ENCODE results near the gene FAM3D.
"Not testable (repeated sequence)": the region's sequence is repeated elsewhere in the genome, so short reads cannot be mapped to it uniquely, and the experiment has no call there.

The FAM3D gene

DNA sequence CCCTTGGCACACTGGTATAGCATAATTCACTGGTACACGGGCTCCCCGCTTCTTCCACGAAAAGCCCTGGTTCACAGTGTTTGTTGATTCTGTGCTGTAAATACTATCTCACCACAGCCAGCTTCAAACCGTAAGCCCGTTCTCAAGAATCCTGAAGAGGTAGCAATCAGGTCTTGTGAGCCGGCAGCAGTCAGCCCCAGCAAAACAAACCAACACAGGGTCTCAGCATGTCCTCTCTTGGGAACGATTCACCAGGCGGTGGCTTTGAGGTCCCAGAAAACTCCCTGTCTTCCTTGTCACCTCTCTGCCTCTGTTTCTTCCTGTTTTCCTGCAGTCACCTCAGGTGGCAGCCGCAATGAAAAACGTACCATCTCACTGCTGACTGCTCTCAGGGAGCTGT, 19.1 kb upstream of the FAM3D start:
- in situ Hi-C loops (cut with HindIII; ENCODE audit: low sequenced_read_pairs): no loop called here

DNA sequence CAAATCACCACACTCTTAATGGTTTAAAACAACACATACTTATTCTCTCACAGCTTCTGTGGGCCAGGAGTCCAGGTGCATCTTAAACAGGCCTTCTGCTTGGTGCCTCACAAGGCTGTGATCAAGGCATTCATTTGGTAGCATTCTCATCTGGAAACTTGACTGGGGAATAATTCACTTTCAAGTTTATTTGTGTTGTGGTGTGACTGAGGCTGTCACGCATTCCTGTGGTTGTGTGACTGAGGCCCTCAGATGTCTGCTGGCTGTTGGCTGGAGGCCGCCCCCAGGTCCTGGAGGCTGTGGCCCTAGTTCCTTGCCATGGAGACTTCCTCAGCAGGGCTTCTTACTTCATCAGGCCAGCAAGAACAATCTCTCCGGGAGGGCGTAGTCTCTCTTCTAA, 16.9 kb upstream of the FAM3D start:
- in situ Hi-C loops (cut with HindIII; ENCODE audit: low sequenced_read_pairs): no loop called here

DNA sequence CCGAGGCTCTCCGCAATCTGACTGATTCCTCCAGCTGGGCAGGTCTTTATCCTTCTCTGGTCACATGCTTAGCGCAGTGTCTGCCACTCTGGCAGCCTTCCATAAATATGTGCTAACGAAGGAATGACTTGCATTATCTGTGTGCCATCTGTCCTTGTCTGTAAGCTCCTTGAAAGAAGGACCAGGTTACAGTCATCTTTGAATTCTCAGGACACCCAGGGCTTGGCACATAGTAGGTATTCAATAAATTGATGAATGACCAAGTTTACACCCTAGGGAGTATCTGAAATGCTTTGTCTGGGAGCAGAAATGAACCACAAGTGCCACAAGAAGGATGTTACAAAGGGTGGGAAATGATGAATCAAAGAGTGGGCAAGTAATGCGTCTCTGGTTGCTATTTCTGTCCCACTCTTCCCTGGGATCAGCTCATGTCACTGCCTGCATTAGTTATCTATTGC, 16.5 kb upstream of the FAM3D start:
- in situ Hi-C loops (cut with HindIII; ENCODE audit: low sequenced_read_pairs): no loop called here

DNA sequence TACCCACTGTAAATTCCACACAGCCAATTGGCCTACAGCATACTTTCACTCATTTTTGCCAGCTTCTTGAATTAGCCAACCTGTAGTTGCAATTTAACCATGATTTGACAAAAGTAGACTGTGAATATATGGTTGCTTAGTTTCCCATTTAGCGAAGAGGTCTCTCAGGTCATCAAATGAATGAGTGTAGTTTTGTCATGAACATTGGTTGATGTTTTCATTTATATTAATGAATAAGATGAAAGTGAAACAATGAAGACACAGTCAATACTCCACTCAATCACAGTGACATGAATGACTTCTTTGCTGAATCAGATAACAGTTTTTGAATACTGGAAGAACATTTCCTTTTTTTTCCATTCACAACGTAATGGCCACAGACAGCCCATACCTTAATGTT, 15.3 kb upstream of the FAM3D start:
- in situ Hi-C loops (cut with HindIII; ENCODE audit: low sequenced_read_pairs): no loop called here

DNA sequence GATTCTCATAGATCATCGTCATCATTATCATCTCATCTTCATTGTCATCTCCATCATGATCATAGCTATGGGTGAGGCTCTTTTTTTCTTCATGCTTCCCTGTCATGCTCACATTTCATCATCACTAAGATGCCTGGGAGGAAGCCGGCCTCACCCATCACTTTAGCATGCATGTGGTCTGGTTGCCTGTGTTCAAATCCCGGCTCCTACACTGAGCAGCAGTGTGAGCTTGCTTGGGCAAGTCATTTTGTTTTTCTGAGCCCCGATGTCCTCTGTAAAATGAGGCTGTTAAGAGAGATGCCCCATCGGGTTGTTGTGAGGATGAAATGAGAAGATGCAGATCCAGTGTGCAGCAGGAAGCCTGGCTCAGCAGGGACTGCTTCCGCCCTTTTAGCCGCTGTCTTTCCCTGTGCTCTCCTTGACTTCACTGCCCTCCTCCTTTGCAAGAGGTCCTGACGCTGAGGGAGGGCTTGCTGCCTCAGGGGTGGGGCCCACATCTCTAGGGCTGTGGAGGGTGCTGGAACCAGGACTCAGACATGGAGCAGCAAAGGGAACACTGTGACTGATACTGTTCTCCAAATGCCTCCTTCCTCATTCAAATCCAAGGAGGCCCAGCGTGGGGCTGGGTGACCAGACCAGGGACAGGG, 14.4 kb upstream of the FAM3D start:
- in situ Hi-C loops (cut with HindIII; ENCODE audit: low sequenced_read_pairs): no loop called here

DNA sequence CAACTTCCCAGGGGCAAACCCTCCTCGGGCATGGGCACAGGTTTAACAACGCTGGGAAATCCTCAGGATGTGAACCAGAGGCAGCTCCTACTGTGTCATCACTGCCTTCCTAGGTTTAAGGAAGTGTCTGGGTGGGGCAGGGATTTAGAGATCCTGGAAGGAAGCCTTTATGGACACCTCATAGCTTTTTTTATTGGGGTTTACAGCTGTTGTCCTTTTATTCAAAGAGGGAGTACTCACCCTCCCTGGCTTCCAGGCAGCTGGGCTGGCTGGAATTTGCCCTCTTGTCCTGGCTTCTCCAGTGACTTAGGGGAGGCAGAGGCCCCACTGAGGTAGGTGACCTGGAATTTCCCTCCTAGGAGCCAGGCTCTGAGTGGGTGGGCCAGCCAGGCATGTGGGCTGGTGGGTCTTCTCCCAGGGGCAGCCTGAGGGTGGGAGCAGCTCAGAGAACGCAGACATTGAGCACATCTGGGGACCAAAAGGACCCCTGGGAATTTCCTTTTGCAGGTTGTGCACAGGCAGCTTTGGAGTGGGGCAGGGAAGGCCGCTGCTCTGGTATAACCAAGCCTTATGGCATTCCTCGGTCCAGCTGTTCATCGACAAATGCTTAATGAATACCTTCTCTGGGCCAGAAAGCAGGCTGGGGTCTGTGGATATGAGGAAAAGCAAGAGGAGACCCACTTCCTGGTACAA, 13.5 kb upstream of the FAM3D start:
- in situ Hi-C loops (cut with HindIII; ENCODE audit: low sequenced_read_pairs): no loop called here

DNA sequence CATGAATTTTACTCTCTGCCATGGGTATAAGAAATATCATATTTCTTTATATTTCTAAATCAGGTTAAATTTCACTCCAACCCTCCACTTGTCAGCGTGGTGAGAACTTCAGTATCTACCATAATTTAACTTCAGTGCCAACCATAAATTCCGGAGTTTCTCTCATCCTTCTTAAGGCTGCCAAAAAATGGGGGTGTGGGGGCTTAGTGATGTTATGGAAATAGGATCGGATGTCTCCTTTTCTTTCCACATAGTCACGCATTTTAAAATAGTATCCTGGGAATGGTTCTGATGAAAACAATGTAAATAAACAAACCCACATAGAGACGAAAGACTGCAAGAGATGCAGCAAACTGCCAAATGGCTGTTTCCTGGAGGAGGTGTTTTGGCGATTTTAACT, 12.9 kb upstream of the FAM3D start:
- in situ Hi-C loops (cut with HindIII; ENCODE audit: low sequenced_read_pairs): no loop called here

DNA sequence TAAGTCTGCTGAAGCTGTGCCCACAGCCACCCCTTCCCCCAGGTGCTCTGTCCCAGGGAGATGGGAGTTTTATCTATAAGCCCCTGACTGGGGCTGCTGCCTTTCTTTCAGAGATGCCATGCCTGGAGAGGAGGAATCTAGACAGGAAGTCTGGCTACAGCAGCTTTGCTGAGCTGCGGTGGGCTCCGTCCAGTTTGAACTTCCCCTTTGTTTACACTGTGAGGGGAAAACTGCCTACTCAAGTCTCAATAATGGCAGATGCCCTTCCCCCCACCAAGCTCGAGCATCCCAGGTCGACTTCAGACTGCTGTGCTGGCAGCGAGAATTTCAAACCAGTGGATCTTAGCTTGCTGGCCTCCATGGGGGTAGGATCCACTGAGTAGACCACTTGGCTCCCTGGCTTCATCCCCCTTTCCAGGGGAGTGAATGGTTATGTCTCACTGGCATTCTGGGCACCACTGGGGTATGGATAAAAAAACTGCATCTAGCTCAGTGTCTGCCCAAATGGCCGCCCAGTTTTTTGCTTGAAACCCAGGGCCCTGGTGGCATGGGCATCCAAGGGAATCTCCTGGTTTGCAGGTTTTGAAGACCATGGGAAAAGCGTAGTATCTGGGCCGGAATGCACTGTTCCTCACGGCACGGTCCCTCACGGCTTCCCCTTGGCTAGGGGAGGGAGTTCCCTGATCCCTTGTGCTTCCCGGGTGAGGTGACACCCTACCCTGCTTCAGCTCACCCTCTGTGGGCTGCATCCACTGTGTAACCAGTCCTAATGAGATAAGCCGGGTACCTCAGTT, 11.8 kb upstream of the FAM3D start:
- in situ Hi-C loops (cut with HindIII; ENCODE audit: low sequenced_read_pairs): not testable (repeated sequence)

DNA sequence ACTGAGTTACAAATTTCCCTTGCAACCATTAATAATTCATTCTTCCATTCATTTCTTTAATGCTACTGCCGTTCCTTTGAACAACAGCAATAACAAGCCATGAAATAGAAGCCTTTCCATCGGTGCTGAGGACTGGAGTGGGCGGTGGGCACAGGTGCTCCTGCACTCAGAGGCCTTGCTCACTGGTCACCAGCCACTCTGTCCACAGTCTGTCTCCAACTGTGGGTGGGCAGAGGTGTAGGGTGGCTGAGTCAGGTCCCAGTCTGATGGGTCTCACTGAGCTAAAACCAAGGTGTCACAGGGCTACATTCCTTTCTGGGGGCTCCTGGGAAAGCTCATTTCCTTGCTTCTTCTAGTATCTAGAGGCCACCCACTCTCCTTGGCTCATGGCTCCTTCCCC, 6.3 kb upstream of the FAM3D start:
- in situ Hi-C loops (cut with HindIII; ENCODE audit: low sequenced_read_pairs): no loop called here

DNA sequence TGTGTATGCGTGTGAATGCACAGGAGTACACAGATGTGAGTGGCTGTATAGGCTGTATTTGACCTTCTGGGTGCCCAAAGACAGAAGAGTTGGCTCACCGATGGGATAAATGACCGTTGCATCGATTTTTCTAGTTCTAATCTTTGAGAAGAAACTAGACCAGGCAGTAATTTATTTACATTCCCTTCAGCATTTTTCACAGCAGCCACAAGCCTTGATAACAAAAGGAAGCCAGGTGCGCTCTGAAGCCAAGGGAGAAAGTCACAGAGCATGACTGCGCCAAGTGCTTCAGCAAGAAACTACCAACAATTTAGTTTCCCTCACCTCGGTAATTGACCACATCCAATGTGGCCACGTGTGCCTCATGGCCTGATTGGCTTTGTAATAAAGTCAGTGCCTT, 5.9 kb upstream of the FAM3D start:
- in situ Hi-C loops (cut with HindIII; ENCODE audit: low sequenced_read_pairs): no loop called here

DNA sequence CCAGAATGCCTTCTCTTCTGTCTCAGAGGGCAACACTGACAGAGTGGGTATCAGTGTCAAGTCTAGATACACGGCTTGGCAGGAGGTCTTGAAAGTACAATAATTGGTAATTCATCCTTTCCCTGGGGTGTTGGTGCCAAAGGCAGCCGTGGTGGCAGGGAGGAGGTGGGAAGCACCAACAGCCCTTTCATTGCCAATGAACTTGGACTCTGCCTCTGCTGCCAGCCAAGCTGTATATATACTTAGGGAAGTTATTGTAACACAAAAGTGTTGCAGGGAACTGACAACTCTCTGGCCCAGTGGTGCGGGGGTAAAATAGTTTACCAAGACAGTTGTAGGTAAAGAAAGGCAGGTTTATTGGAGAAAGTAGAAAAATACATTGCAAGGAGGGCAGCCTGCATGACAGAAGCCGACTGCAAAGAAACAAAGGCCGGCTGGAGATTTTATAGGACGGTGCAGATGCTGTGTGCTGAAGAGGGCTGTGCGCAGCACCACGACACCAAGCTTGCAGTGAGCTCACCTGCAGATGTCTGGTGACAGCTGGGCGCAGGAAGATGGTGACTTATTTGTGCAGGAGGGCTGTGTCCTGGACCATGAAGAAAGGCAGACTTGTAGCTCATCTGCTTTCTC, 4.0 kb upstream of the FAM3D start:
- in situ Hi-C loops (cut with HindIII; ENCODE audit: low sequenced_read_pairs): no loop called here

DNA sequence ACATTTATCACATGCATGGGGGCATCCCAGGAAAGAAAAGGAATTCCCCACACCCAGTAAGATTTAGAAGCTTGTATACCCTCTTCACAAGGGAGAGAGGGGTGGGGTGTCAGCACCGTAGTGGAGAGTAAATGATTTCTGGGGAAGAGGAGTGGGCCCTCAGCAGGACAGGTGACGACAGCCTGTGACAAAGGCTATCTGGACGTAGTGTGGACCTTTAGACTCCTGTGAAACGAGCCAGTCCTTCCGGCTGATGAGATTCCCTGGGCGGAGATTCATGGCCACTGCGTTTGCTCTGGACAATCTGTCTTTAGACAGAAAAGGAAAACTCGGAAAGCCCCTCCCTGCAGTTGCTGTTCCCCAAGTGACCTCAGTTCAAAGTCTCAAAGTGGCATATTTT, 1.7 kb upstream of the FAM3D start:
- in situ Hi-C loops (cut with HindIII; ENCODE audit: low sequenced_read_pairs): no loop called here

DNA sequence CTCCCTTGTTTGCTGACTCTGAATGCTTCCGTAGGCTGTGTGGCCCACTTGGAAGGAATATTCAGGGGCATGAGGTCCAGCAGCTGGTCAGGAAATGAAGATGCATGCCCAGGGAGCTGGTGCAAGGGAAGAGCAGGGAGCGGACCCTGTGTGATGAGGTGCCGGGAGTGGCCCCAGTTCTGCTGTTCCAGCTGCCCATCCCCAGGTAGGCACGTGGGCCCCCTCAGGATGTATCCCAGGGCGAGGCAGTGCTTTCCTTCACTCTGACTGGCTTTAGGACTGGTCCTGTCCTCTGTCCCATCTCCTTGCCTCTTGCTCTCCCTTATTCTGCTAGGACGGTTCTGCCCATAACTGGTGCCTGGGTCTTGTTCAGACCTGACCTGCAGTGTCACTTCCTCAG, 1.1 kb upstream of the FAM3D start:
- in situ Hi-C loops (cut with HindIII; ENCODE audit: low sequenced_read_pairs): no loop called here

DNA sequence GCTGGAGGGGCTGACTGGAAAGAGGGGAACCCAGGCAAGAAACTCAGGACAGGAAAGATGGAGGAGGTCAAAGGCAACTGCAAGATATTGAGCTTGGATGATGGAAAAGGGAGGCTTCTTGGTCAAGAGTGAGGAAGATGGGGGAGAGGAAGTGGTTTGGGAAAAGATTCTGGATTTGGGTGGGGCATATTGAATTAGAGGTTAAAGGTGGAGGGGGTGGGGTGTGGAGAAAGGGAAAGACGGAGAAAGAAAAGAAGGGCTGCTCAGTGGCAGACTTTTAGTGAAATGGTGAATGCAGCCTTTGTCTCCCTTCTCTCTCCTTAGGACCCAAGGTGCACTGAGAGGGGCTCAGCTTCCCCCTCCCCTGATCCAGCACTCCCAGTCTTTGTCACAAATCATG, 655 bp upstream of the FAM3D start:
- in situ Hi-C loops (cut with HindIII; ENCODE audit: low sequenced_read_pairs): no loop called here

DNA sequence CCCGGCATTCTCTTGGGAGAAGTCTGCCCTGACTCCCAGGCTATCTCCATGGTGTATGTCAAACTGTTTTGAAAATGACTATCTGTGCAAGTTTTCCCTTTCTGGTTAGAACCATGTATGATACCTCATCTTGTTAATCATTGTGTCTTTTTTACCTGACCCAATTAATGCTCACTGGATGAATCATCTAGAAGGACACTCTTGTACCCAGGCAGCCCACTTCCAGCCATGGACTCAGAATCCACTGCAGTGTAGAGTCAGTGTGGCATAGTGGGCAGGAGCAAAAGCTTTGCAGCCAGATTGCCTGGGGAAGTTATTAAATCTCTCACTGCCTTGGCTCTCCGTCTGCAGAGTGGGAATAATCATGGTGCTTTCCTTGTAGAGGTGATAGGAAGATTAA, 1.2 kb downstream of the FAM3D start:
- in situ Hi-C loops (cut with HindIII; ENCODE audit: low sequenced_read_pairs): no loop called here

DNA sequence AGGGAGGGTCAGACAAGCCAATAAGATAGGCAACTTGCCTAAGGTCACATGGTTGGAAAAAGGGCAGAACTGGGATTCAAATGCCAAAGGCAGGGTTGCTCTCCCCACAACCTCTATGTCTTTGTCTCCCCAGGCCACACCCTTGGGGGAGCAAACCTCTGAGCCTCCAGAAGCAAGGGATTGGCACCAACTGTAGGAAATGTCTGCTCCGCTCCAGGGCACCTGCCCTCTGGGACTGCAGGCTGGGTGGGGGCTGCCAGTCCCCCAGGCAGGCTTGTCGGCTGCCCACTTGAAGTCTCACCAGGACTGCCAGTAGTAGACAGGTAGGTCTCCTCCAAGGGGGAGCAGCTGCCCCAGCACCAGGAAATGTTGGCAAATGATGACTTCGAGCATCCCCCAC, 2.0 kb downstream of the FAM3D start:
- in situ Hi-C loops (cut with HindIII; ENCODE audit: low sequenced_read_pairs): no loop called here

DNA sequence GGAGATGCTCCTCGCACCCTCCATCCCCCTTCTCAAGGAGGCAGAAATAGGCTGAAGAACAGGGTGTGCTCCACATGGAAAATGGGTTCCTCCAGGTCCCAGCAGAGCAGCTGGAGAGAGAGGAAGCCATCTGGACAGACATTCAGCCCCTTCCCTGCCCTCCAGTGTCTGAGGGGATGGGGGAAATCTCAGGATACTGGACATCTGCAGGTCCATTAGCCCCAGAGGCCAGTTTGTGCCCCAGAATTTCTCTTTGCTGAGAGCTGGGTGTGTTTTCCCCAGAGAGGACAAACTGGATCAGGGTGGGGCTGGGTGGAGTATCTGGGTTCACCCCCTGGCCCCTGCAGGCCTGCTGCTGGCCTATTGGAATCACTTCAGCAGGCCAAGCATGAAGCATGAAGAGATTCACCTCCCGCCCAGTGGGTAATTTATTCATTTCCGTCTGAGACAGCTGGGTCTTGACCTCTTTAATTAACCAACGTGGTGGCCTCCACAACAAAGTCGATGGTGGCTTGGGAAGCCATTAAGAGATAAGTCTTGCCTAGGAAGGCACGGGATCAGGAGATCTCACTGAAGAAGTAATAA, 4.6 kb downstream of the FAM3D start:
- in situ Hi-C loops (cut with HindIII; ENCODE audit: low sequenced_read_pairs): no loop called here

DNA sequence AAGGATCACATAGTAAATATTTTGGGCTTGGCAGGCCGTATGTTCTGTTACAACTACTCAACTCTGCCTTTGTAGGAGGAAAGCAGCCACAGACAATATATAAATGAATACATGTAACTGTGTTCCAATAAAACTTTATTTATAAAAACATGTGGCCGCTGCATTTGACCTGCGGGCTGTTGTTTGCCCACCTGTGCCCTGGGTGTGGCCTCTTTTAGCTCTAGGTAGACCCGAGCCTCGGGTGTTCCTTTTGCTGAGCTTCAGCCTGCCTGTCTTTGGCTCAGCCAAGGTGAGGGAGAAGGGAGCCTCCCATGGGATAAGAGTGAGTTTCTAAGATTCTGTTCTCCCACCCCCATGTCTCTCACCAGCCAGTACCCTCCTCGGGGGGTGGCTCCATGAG, 5.6 kb downstream of the FAM3D start:
- in situ Hi-C loops (cut with HindIII; ENCODE audit: low sequenced_read_pairs): no loop called here

DNA sequence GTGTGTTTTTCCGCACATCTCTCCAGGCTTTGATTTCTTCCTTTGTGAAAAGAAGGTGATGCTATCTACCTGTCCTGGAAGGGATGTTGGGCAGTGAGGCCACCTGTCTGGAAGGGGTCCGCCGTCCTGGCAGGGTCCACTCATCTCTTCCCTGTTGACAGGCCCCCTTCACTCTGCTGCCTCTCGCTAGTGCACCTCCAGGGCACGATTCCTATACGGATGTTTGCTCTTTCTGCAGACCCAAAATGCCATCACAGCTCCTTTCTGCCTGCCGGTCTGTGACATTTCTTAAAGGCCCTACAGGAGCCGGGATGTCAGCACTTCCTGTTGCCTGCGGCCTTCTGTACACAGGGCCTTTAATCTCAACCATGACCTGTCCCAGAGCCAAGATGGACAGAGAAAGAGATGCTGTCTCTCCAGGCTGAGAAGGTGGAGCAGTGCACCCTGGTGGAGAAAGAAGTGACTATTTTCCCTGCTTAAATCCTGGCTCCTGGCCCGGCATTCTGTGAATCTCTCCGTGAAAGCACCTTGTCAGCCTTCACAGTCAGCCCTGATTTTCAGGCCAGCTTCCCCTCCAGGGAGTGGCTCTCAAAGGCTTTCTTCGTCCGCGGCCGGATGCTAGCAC, 7.4 kb downstream of the FAM3D start:
- in situ Hi-C loops (cut with HindIII; ENCODE audit: low sequenced_read_pairs): no loop called here

DNA sequence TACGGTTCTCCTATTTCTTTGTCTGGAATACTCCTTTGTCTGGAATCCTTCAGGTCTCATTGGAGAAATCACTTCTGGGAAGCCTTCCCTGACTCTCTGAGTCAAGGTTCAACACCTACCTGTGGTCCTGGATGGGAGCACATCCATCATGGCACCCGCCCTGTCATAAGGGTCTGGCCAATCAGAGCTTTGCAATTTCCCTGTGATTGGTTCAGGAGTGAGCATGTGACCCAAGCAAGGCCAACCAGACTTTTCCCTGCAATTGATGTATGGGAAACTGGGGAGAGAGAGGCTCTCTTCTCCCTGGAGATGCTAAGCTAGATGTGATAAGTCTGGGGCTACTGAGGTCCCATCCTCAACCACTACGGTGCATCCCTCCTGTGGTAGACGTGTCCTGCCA, 8.1 kb downstream of the FAM3D start:
- in situ Hi-C loops (cut with HindIII; ENCODE audit: low sequenced_read_pairs): no loop called here

Measured in DLD1 (cell line).